Measurements from ENCODE around the gene SLC38A7. TPM values are rescaled to one million over a fixed set of nuclear protein-coding genes. Genes with fewer than 3 reads are reported as not detected.
"Not testable (repeated sequence)": the region's sequence is repeated elsewhere in the genome, so short reads cannot be mapped to it uniquely, and the experiment has no call there.

The SLC38A7 gene
- total and polyA plus RNA-seq, 9 donors: 3.3 to 14.6 (median 9.7) TPM

DNA sequence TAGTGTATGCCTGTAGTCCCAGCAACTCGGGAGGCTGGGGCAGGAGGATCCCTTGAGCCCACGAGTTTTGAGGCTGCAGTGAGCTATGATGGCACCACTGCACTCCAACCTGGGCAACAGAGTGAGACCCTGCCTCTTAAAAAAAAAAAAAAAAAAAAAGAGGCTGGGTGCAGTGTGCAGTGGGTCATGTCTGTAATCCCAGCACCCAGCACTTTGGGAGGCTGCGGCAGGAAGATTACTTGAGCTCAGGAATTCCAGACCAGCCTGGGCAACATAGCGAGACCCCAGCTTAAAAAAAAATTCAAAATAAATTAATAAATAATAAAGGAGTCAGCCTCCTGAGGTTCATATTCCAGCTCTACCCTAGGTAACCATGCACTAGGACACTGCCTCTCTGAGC, 45.3 kb downstream of the SLC38A7 start:
- Histone ChIP-seq H3K9me3 (no peaks in the 10 kb centered on the region), H3K36me3 (no peaks in the 10 kb centered on the region), H3K27ac (no peak overlapping the region), H3K4me3 (no peak overlapping the region), H3K4me1 (ENCODE audit: insufficient read depth) (no peaks in the 10 kb centered on the region), H3K27me3 (no peaks in the 10 kb centered on the region)
- WGBS, 3 donors: 83 to 89% (median 83%) methylated on average over 4 of the region's 4 CpGs
- intact Hi-C loops (cut with DNase I): loop anchor here in 1 of 4 donors (10.0 kb wide), 1 partner anchor 124 kb away; the partner anchor contains the start of gene SETD6
- DNase-seq: no peak
- TF ChIP-seq POLR2A (IDR thresholded peaks at IDR 0.05): no peak
- TF ChIP-seq EP300 (IDR thresholded peaks at IDR 0.05): no peak
- TF ChIP-seq, protein P1, sequence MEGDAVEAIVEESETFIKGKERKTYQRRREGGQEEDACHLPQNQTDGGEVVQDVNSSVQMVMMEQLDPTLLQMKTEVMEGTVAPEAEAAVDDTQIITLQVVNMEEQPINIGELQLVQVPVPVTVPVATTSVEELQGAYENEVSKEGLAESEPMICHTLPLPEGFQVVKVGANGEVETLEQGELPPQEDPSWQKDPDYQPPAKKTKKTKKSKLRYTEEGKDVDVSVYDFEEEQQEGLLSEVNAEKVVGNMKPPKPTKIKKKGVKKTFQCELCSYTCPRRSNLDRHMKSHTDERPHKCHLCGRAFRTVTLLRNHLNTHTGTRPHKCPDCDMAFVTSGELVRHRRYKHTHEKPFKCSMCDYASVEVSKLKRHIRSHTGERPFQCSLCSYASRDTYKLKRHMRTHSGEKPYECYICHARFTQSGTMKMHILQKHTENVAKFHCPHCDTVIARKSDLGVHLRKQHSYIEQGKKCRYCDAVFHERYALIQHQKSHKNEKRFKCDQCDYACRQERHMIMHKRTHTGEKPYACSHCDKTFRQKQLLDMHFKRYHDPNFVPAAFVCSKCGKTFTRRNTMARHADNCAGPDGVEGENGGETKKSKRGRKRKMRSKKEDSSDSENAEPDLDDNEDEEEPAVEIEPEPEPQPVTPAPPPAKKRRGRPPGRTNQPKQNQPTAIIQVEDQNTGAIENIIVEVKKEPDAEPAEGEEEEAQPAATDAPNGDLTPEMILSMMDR (IDR thresholded peaks at IDR 0.05): no peak

DNA sequence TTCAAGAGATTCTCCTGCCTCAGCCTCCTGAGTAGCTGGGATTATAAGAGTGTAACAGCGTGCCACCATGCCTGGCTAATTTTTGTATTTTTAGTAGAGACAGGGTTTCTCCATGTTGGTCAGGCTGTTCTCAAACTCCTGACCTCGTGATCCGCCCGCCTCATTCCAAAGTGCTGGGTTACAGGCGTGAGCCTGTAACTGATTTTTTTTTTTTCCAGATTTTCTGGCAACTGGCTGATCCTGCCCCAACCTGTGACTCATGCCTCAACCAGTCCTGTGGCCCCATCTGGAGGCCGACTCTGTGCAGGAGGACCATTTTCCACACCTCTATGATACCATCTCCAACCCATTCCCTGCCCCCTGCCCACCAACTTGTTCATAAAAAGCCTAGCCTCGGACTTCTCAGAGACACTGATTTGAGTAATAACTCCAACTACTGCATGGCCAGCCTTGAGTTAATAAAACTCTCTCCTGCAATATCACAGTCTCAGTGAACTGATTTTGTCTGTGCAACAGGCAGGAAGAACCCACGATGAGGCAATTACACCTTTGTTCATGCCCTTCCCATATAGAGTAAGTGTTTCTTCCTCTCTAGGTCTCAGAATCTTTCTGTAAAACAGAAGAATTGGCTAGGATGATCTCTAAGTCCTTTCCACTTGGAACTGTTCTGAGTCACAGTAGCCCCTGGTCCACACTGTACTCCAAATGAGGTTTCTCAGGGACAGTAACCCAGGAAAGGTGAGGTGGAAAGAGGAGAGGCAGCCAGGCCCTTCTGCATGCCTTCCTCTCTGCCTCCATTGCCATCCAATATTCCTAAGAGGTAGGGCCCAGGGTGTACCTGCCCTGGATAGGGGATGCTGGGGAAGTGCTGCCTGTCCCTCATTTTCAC, 46.2 kb downstream of the SLC38A7 start:
- 44 to 56% (median 47%) methylated on average over 8 of the region's 8 CpGs for WGBS, 3 donors
- intact Hi-C loops (cut with DNase I): loop anchor here in 1 of 4 donors (10.0 kb wide), 1 partner anchor 124 kb away; the partner anchor contains the start of gene SETD6
- TF ChIP-seq EP300 (IDR thresholded peaks at IDR 0.05) (no peak), POLR2A (IDR thresholded peaks at IDR 0.05) (no peak)
- TF ChIP-seq, protein P1 (IDR thresholded peaks at IDR 0.05): no peak

DNA sequence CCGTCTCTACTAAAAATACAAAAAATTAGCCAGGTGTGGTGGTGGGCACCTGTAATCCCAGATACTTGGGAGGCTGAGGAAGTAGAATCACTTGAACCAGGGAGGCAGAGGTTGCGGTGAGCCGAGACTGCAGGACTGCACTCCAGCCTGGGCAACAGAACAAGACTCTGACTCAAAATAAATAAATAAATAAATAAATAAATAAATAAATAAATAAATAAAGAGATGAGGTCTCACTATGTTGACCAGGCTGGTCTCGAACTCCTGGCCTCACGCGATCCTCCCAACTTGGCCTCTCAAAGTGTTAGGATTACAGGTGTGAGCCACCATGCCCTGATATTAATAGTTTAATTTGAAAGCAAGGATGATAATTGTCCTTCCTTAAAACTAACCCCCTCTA, 47.5 kb downstream of the SLC38A7 start:
- H3K27ac ChIP-seq; H3K4me3 ChIP-seq; DNase-seq; H3K36me3 ChIP-seq; H3K27me3 ChIP-seq; H3K9me3 ChIP-seq; H3K4me1 ChIP-seq (ENCODE audit: insufficient read depth): not testable (repeated sequence)
- WGBS, 3 donors: 95 to 98% (median 97%) methylated on average over 6 of the region's 6 CpGs
- intact Hi-C loops (cut with DNase I): loop anchor here in 1 of 4 donors (10.0 kb wide), 1 partner anchor 122 kb away; the partner anchor contains the start of gene SETD6

More for the DNA sequence above, 46.2 kb downstream of the SLC38A7 start:
- Histone ChIP-seq H3K36me3 (no peaks in the 10 kb centered on the region), H3K27ac (no peak overlapping the region), H3K4me3 (no peak overlapping the region), H3K9me3 (no peaks in the 10 kb centered on the region), H3K27me3 (no peaks in the 10 kb centered on the region), H3K4me1 (ENCODE audit: insufficient read depth) (no peaks in the 10 kb centered on the region)
- DNase-seq: peak in 3 of 5 donors; percentile 25 to 58 (median 39)

DNA sequence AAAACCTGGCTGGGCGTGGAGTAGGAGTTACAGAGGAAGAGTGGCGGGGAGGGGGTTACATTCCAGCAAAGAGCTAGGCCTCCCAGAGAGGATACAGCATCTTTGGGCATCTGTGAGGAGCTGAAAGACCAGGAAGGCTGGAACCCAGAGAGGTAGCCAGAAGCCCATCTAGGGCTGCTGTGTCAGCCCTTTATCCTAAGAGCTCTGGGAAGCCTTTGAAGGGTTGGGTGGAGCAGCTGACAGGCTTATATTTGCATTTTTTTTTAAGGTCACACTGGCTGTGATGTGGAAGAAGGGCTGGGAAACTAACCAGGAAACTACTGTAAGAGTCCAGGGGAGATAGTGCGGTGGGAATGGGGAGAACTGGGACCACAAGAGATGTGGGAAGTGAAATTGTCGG, 48.1 kb downstream of the SLC38A7 start:
- no peak for DNase-seq
- Histone ChIP-seq H3K4me3 (no peak overlapping the region), H3K4me1 (ENCODE audit: insufficient read depth) (no peaks in the 10 kb centered on the region), H3K36me3 (no peaks in the 10 kb centered on the region), H3K9me3 (no peaks in the 10 kb centered on the region), H3K27ac (no peak overlapping the region), H3K27me3 (no peaks in the 10 kb centered on the region)
- intact Hi-C loops (cut with DNase I): loop anchor here in 1 of 4 donors (10.0 kb wide), 1 partner anchor 122 kb away; the partner anchor contains the start of gene SETD6
- TF ChIP-seq EP300 (IDR thresholded peaks at IDR 0.05): no peak
- TF ChIP-seq POLR2A (IDR thresholded peaks at IDR 0.05): no peak
- TF ChIP-seq, protein P1 (IDR thresholded peaks at IDR 0.05): no peak
- WGBS, 3 donors: 83 to 94% (median 86%) methylated on average over 4 of the region's 4 CpGs

DNA sequence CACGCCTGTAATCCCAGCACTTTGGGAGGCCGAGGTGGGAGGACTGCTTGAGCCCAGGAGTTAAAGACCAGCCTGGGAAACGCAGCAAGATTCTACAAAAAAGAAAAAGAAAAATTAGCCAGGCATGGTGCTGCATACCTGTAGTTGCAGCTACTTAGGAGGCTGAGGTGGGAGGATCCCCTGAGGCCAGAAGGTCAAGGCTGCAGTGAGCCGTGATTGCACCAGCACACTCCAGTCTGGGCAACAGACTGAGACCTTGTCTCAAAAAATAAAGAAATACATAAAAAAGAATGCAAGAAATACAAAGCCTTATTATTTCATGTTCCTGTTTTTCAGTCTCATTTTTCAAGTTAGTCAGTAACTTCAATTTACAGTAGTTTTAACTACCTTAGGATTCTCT, 49.1 kb downstream of the SLC38A7 start:
- Histone ChIP-seq H3K9me3 (no peaks in the 10 kb centered on the region), H3K27me3 (no peaks in the 10 kb centered on the region), H3K27ac (no peak overlapping the region), H3K36me3 (no peaks in the 10 kb centered on the region), H3K4me1 (ENCODE audit: insufficient read depth) (peaks cover 3% of the 10 kb centered on the region), H3K4me3 (no peak overlapping the region)
- no peak for DNase-seq
- WGBS, 3 donors: 60 to 74% (median 67%) methylated on average over 4 of the region's 4 CpGs
- TF ChIP-seq EP300 (IDR thresholded peaks at IDR 0.05) (no peak), POLR2A (IDR thresholded peaks at IDR 0.05) (no peak)
- TF ChIP-seq, protein P1 (IDR thresholded peaks at IDR 0.05): no peak
- intact Hi-C loops (cut with DNase I): loop anchor here in 1 of 4 donors (10.0 kb wide), 1 partner anchor 121 kb away; the partner anchor contains the start of gene SETD6
